ENCODE results near the gene EP400.

GRCh38 chr12:132115500-132115899, 165.8 kb downstream of the EP400 start:
- TF ChIP-seq, protein P1, sequence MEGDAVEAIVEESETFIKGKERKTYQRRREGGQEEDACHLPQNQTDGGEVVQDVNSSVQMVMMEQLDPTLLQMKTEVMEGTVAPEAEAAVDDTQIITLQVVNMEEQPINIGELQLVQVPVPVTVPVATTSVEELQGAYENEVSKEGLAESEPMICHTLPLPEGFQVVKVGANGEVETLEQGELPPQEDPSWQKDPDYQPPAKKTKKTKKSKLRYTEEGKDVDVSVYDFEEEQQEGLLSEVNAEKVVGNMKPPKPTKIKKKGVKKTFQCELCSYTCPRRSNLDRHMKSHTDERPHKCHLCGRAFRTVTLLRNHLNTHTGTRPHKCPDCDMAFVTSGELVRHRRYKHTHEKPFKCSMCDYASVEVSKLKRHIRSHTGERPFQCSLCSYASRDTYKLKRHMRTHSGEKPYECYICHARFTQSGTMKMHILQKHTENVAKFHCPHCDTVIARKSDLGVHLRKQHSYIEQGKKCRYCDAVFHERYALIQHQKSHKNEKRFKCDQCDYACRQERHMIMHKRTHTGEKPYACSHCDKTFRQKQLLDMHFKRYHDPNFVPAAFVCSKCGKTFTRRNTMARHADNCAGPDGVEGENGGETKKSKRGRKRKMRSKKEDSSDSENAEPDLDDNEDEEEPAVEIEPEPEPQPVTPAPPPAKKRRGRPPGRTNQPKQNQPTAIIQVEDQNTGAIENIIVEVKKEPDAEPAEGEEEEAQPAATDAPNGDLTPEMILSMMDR (optimal IDR thresholded peaks at IDR 0.05 in 1 of 3, IDR thresholded peaks at IDR 0.05 in 1 of 3, conservative IDR thresholded peaks at IDR 0.05 in 1 of 3; ENCODE audit: extremely low read depth in 1 of 3, insufficient read depth in 2 of 3, low read length in 3 of 3): no peak
- no peak for TF ChIP-seq EZH2 (IDR thresholded peaks at IDR 0.05; ENCODE audit: low read length)
